ENCODE data around the gene ZNF507.
A peak's percentile ranks its signal among the peaks of the same experiment; 100 is the strongest.

Gene ZNF507

GRCh38 chr19:32349724-32350470, 4.5 kb downstream of the ZNF507 start:
- H3K4me1 Mint-ChIP-seq = peaks cover 29% of the 10 kb centered on the region
- ATAC-seq (ENCODE audit: low read depth) = no peak
- H3K36me3 Mint-ChIP-seq = peaks cover 39% of the 10 kb centered on the region
- H3K9me3 Mint-ChIP-seq = no peaks in the 10 kb centered on the region
- no peak overlapping the region for H3K4me3 Mint-ChIP-seq
- H3K27me3 Mint-ChIP-seq = no peaks in the 10 kb centered on the region
- no peak for DNase-seq (ENCODE audit: low spot score in 2 of 2)
- no peak overlapping the region for H3K27ac Mint-ChIP-seq

GRCh38 chr19:32350471-32350865, 5.1 kb downstream of the ZNF507 start:
- Mint-ChIP-seq H3K4me1 (peaks cover 29% of the 10 kb centered on the region), H3K9me3 (no peaks in the 10 kb centered on the region), H3K36me3 (peaks cover 41% of the 10 kb centered on the region), H3K4me3 (no peak overlapping the region), H3K27me3 (no peaks in the 10 kb centered on the region), H3K27ac (peak overlapping the region; percentile 66)
- no peak for ATAC-seq (ENCODE audit: low read depth)
- no peak for DNase-seq (ENCODE audit: low spot score in 2 of 2)

DNA sequence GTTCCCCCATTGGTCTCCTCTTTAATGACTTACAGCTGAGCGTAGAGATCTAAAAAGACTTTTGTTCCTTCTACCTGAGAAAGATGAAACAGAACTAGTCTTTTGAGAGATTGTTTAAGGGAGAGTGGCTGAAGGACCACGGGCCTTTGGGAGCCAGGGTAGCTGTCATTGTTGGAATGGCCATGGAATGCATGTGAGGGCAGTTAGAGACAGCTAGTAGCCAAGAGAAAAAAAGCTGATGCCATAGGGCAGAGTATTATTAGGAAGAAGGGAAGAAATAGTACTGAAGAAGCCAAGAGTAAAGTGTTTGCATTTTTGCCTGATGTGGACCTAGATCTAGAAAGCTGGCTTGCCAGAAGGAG, 5.6 kb downstream of the ZNF507 start:
- Mint-ChIP-seq H3K36me3 (peaks cover 41% of the 10 kb centered on the region), H3K4me3 (no peak overlapping the region), H3K9me3 (no peaks in the 10 kb centered on the region), H3K4me1 (peaks cover 30% of the 10 kb centered on the region), H3K27me3 (no peaks in the 10 kb centered on the region), H3K27ac (peak overlapping the region; percentile 66)
- ATAC-seq (ENCODE audit: low read depth) (no peak), DNase-seq (ENCODE audit: low spot score in 2 of 2) (no peak)

DNA sequence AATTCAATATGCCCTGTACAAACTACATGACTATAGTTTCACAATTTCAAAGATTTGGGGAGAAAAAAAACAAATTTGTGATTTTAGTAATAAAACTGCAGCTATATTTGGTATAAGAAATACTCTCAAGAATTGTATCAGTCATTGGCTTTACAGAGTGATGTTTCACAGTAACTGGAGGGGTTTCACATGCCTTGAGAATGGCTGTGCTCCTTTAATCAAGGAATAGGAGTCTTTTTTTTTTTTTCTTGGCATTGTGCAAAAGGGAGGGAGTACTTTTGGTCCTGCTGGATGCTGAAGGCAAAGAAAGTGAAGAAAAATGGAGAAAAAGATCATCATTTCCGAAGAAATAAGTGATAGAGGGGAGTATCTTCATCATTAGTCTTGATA, 6.8 kb downstream of the ZNF507 start:
- DNase-seq (ENCODE audit: low spot score in 2 of 2) (no peak), ATAC-seq (ENCODE audit: low read depth) (no peak)
- peaks cover 32% of the 10 kb centered on the region for H3K4me1 Mint-ChIP-seq
- H3K4me3 Mint-ChIP-seq = no peak overlapping the region
- no peaks in the 10 kb centered on the region for H3K9me3 Mint-ChIP-seq
- H3K27ac Mint-ChIP-seq = peak overlapping the region; percentile 28
- H3K36me3 Mint-ChIP-seq = peaks cover 45% of the 10 kb centered on the region
- no peaks in the 10 kb centered on the region for H3K27me3 Mint-ChIP-seq

DNA sequence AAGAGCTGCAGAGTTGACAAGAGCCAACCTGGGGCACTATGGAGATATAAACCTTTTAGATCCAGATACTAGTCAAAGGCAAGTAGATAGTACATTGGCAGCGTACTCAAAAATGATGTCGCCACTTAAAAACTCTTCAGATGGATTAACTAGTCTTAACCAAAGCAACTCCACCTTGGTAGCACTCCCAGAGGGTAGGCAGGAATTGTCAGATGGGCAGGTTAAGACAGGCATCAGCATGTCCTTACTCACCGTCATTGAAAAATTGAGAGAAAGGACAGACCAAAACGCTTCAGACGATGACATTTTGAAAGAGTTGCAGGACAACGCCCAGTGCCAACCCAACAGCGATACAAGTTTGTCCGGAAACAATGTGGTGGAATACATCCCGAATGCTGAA, 8.9 kb downstream of the ZNF507 start:
- no peak overlapping the region for H3K27ac Mint-ChIP-seq
- peaks cover 38% of the 10 kb centered on the region for H3K36me3 Mint-ChIP-seq
- H3K9me3 Mint-ChIP-seq = no peaks in the 10 kb centered on the region
- ATAC-seq (ENCODE audit: low read depth) (no peak), DNase-seq (ENCODE audit: low spot score in 2 of 2) (no peak)
- no peak overlapping the region for H3K4me3 Mint-ChIP-seq
- peaks cover 30% of the 10 kb centered on the region for H3K4me1 Mint-ChIP-seq
- no peaks in the 10 kb centered on the region for H3K27me3 Mint-ChIP-seq

GRCh38 chr19:32355309-32355708, 9.9 kb downstream of the ZNF507 start:
- Mint-ChIP-seq H3K9me3 (no peaks in the 10 kb centered on the region), H3K4me3 (no peak overlapping the region), H3K36me3 (peaks cover 32% of the 10 kb centered on the region), H3K4me1 (peaks cover 23% of the 10 kb centered on the region), H3K27me3 (no peaks in the 10 kb centered on the region), H3K27ac (peak overlapping the region; percentile 82)
- no peak for DNase-seq (ENCODE audit: low spot score in 2 of 2)
- ATAC-seq (ENCODE audit: low read depth) = no peak

GRCh38 chr19:32357720-32358119, 12.3 kb downstream of the ZNF507 start:
- ATAC-seq (ENCODE audit: low read depth) = no peak
- DNase-seq (ENCODE audit: low spot score in 2 of 2) = no peak
- Mint-ChIP-seq H3K27me3 (no peaks in the 10 kb centered on the region), H3K4me1 (peaks cover 15% of the 10 kb centered on the region), H3K9me3 (no peaks in the 10 kb centered on the region), H3K4me3 (no peak overlapping the region), H3K27ac (no peak overlapping the region), H3K36me3 (peaks cover 43% of the 10 kb centered on the region)

DNA sequence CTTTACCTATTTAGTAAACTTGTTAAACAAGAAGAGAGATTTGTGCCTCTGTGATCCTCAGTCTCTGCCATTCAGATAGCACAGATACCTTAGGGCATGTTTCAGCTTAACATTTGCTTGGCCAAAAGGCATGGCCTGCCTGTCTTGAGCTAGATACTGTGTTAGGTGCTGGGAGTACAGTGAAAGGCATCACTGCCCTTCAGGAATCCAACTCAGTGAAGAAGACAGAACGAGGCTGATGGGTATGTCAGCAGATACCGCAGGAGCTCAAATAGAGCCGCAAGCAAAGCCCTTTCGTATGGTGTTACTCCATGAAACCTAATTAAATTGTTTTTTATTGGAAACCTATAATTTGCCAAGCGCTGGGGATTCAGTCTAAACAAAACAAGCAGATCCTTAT, 12.9 kb downstream of the ZNF507 start:
- peaks cover 41% of the 10 kb centered on the region for H3K36me3 Mint-ChIP-seq
- ATAC-seq (ENCODE audit: low read depth) = no peak
- H3K27me3 Mint-ChIP-seq = no peaks in the 10 kb centered on the region
- H3K9me3 Mint-ChIP-seq = no peaks in the 10 kb centered on the region
- no peak overlapping the region for H3K4me3 Mint-ChIP-seq
- no peak for DNase-seq (ENCODE audit: low spot score in 2 of 2)
- peaks cover 16% of the 10 kb centered on the region for H3K4me1 Mint-ChIP-seq
- no peak overlapping the region for H3K27ac Mint-ChIP-seq

- Mint-ChIP-seq H3K36me3 (peaks cover 34% of the 10 kb centered on the region), H3K4me3 (no peak overlapping the region), H3K4me1 (peaks cover 17% of the 10 kb centered on the region), H3K9me3 (no peaks in the 10 kb centered on the region), H3K27me3 (no peaks in the 10 kb centered on the region), H3K27ac (no peak overlapping the region)
- no peak for ATAC-seq (ENCODE audit: low read depth)
- no peak for DNase-seq (ENCODE audit: low spot score in 2 of 2)
Measured at GRCh38 chr19:32359581-32359980, 14.2 kb downstream of the ZNF507 start.

DNA sequence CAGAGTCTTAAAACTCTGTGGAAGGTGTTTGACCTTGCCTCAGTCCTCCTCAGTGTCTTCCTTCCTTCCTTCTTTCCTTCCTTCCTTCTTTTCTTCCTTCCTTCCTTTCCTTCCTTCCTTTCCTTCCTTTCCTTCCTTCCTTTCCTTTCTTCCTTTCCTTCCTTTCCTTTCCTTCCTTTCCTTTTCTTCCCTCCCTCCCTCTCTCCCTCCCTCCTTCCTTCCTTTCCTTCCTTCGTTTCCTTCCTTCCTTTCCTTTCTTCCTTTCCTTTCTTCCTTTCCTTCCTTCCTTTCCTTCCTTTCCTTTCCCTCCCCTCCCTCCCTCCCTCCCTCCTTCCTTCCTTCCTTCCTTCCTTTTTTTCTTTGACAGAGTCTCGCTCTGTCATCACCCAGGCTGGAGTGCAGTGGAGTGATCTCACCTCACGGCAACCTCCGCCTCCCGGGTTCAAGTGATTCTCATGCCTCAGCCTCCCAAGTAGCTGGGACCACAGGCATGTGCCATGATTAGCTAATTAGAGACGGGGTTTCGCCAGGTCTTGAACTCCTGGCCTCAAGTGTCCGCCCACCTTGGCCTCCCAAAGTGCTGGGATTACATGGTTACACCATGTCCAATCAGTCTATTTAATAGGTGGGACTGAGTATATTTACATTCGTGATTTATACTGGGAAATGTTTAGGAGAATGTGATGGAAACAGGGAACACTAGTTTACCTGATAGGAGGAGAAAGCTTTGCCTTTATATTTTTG, 16.3 kb downstream of the ZNF507 start:
- DNase-seq (ENCODE audit: low spot score in 2 of 2) (no peak), ATAC-seq (ENCODE audit: low read depth) (no peak)
- no peaks in the 10 kb centered on the region for H3K9me3 Mint-ChIP-seq
- peaks cover 24% of the 10 kb centered on the region for H3K4me1 Mint-ChIP-seq
- H3K27ac Mint-ChIP-seq = no peak overlapping the region
- no peaks in the 10 kb centered on the region for H3K27me3 Mint-ChIP-seq
- no peak overlapping the region for H3K4me3 Mint-ChIP-seq
- H3K36me3 Mint-ChIP-seq = peaks cover 43% of the 10 kb centered on the region

DNA sequence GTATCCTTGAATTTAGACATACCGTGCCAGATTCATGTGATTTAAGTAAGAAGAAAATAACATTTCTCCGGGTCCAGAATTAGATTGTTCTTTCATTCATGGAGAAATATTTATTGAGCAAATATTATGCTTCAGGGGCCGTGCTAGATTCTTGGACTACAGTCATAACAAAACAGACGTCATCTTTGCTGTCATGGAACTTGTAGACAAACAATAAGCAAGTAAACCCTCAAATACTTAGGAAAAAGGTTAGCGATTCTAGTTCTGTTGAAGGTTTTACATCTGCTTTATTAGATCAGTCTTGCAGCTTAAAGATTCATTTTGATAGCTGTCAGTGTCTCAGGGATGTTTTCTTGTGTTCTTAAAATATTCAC, 16.9 kb downstream of the ZNF507 start:
- Mint-ChIP-seq H3K27ac (no peak overlapping the region), H3K4me3 (no peak overlapping the region), H3K36me3 (peaks cover 44% of the 10 kb centered on the region), H3K27me3 (no peaks in the 10 kb centered on the region), H3K4me1 (peaks cover 24% of the 10 kb centered on the region), H3K9me3 (no peaks in the 10 kb centered on the region)
- no peak for ATAC-seq (ENCODE audit: low read depth)
- DNase-seq (ENCODE audit: low spot score in 2 of 2) = no peak

DNA sequence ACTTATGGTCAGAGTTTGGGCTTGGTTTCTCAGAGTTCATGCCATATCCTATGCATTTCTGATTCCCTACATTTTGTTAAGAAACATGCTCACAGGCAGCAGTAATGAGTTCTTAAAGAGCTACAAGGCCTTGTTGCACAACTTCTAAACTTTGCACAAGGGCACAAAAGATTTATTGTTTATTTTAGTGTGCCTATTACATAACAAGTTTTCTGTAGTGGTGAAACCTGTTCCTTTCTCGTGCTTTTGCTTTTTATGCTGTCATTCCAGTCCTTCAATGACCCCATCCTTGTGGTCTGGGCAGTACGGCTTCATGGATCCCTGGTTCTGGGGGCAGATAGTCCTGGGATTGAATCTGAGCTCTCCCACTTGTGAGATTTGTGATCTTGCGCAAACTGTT, 17.8 kb downstream of the ZNF507 start:
- DNase-seq (ENCODE audit: low spot score in 2 of 2) (no peak), ATAC-seq (ENCODE audit: low read depth) (no peak)
- H3K9me3 Mint-ChIP-seq = no peaks in the 10 kb centered on the region
- no peaks in the 10 kb centered on the region for H3K27me3 Mint-ChIP-seq
- H3K27ac Mint-ChIP-seq = no peak overlapping the region
- no peak overlapping the region for H3K4me3 Mint-ChIP-seq
- peaks cover 24% of the 10 kb centered on the region for H3K4me1 Mint-ChIP-seq
- peaks cover 46% of the 10 kb centered on the region for H3K36me3 Mint-ChIP-seq

GRCh38 chr19:32363632-32364031, 18.2 kb downstream of the ZNF507 start:
- Mint-ChIP-seq H3K27me3 (no peaks in the 10 kb centered on the region), H3K36me3 (peaks cover 49% of the 10 kb centered on the region), H3K27ac (no peak overlapping the region), H3K4me3 (no peak overlapping the region), H3K4me1 (peaks cover 24% of the 10 kb centered on the region), H3K9me3 (no peaks in the 10 kb centered on the region)
- DNase-seq (ENCODE audit: low spot score in 2 of 2) = no peak
- ATAC-seq (ENCODE audit: low read depth) = no peak

DNA sequence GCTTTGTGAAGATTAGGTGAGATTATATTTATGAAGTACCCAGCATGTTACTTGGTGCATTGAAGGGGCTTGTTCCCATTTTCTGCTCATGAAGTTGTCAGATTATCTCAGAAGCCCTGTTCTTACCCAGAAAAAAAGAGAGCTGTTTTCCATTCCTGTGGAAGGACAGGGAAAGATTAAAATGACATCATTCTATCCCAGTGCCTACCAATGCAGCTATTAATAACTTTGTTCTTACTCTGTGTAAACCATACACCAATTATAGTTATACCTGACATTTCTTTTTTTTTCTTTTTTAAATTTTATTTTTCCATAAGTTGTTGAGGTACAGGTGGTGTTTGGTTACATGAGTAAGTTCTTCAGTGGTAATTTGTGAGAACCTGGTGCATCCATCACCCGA, 18.6 kb downstream of the ZNF507 start:
- Mint-ChIP-seq H3K4me3 (no peak overlapping the region), H3K9me3 (no peaks in the 10 kb centered on the region), H3K4me1 (peaks cover 24% of the 10 kb centered on the region), H3K27me3 (no peaks in the 10 kb centered on the region), H3K27ac (no peak overlapping the region), H3K36me3 (peaks cover 49% of the 10 kb centered on the region)
- DNase-seq (ENCODE audit: low spot score in 2 of 2) = no peak
- ATAC-seq (ENCODE audit: low read depth) = no peak

DNA sequence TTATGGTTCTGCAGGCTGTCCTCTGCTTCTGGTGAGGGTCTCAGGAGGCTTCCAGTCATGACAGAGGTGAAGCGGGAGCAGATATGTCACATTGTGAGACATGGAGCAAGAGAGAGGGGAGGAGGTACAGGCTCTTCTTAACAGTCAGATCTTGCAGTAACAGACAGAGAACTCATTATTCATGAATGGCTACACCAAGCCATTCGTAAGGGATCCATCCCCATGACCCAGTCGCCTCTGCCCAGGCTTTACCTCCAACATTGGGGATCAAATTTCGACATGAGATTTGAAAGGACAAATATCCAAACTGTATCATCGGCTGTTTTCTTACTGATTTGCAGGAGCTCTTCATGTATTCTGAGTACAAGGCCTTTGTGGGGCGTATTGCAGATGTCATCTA, 21.7 kb downstream of the ZNF507 start:
- DNase-seq (ENCODE audit: low spot score in 2 of 2) (no peak), ATAC-seq (ENCODE audit: low read depth) (no peak)
- Mint-ChIP-seq H3K4me3 (no peak overlapping the region), H3K4me1 (peaks cover 18% of the 10 kb centered on the region), H3K27ac (no peak overlapping the region), H3K9me3 (no peaks in the 10 kb centered on the region), H3K27me3 (no peaks in the 10 kb centered on the region), H3K36me3 (peaks cover 52% of the 10 kb centered on the region)

Data from memory B cell (primary cell).